GM12878 (cell line): ENCODE measurements around the gene GLRX5. TPM values are rescaled to one million over a fixed set of nuclear protein-coding genes. Genes with fewer than 3 reads are reported as not detected.

Experiments
- CBX3 ChIP-seq: fragments of 200-600 bp; sonication (generic); IDR thresholded peaks from 2 replicates; pipeline ENCODE4 v1.6.1; 2016; ENCODE audit warnings: low read depth, borderline replicate concordance
- CREB1 ChIP-seq: IDR thresholded peaks from 2 replicates; pipeline ENCODE4 v1.6.1; 2012; ENCODE audit warnings: low read depth, mild to moderate bottlenecking, inconsistent platforms
- EP300 ChIP-seq, 2 experiments: fragments of 150-350 bp in 1 of 2; IDR thresholded peaks; 2 replicates each; pipeline ENCODE4 v1.6.1; 2011 to 2012; ENCODE audit warnings: low read depth in 2 of 2, low read length in 2 of 2, borderline replicate concordance in 1 of 2, improper control_type of control experiment in 1 of 2, inconsistent platforms in 1 of 2; ENCODE audit not compliant: control insufficient read depth in 1 of 2
- FOXM1 ChIP-seq: IDR thresholded peaks from 2 replicates; pipeline ENCODE4 v1.6.1; 2012; ENCODE audit warnings: low read depth, mild to moderate bottlenecking, inconsistent platforms, low read length, moderate library complexity
- GATAD2B ChIP-seq: fragments of 450-650 bp; conservative IDR thresholded peaks from 2 replicates; pipeline ENCODE4 v1.6.1; 2017; ENCODE audit warnings: low read depth, mild to moderate bottlenecking, moderate library complexity
- MYB ChIP-seq: fragments of 150-350 bp; IDR thresholded peaks from 2 replicates; pipeline ENCODE4 v1.6.1; 2014; ENCODE audit warnings: mild to moderate bottlenecking, low read depth, low read length, borderline replicate concordance
- MYC ChIP-seq: IDR thresholded peaks from 2 replicates; pipeline ENCODE4 v1.6.1; 2011; ENCODE audit warnings: mild to moderate bottlenecking, low read length, moderate library complexity, inconsistent platforms; ENCODE audit not compliant: insufficient read depth, insufficient replicate concordance, insufficient read length, severe bottlenecking
- NR2C1 ChIP-seq: fragments of 450-650 bp; IDR thresholded peaks from 2 replicates; pipeline ENCODE4 v1.6.1; 2017; ENCODE audit warnings: antibody characterized with exemption, mild to moderate bottlenecking, moderate library complexity
- NR2C2 ChIP-seq: IDR thresholded peaks from 2 replicates; pipeline ENCODE4 v1.6.1; 2011; ENCODE audit warnings: borderline replicate concordance, low read depth; ENCODE audit not compliant: control insufficient read depth, insufficient read length
- POLR2A ChIP-seq: IDR thresholded peaks from 2 replicates; pipeline ENCODE4 v1.6.1; 2011; ENCODE audit warnings: low read depth, mild to moderate bottlenecking, low read length
- POU2F2 ChIP-seq: IDR thresholded peaks from 3 replicates; pipeline ENCODE4 v1.6.1; 2011; ENCODE audit warnings: low read depth, mild to moderate bottlenecking, low read length, borderline replicate concordance
- RAD21 ChIP-seq: IDR thresholded peaks from 2 replicates; pipeline ENCODE4 v1.6.1; 2011; ENCODE audit warnings: mild to moderate bottlenecking, low read depth, low read length, moderate library complexity; ENCODE audit not compliant: insufficient read depth
- RAD51 ChIP-seq: fragments of 450-650 bp; IDR thresholded peaks from 2 replicates; pipeline ENCODE4 v1.6.1; 2016; ENCODE audit warnings: moderate library complexity, mild to moderate bottlenecking, inconsistent platforms
- TBL1XR1 ChIP-seq: IDR thresholded peaks from 2 replicates; pipeline ENCODE4 v1.6.1; 2012; ENCODE audit warnings: low read depth, low read length, improper control_type of control experiment
- YY1 ChIP-seq: IDR thresholded peaks from 2 replicates; pipeline ENCODE4 v1.6.1; 2011; ENCODE audit warnings: low read depth, mild to moderate bottlenecking, low read length
- ZNF24 ChIP-seq: fragments of 450-650 bp; IDR thresholded peaks from 2 replicates; pipeline ENCODE4 v1.6.1; 2017; ENCODE audit warnings: antibody characterized with exemption, mild to moderate bottlenecking
- ZNF384 ChIP-seq: IDR thresholded peaks from 2 replicates; pipeline ENCODE4 v1.6.1; 2012; ENCODE audit warnings: low read depth, mild to moderate bottlenecking, low read length, improper control_type of control experiment, borderline replicate concordance
- ZNF622 ChIP-seq: fragments of 450-650 bp; IDR thresholded peaks from 2 replicates; pipeline ENCODE4 v1.6.1; 2017; ENCODE audit warnings: mild to moderate bottlenecking, inconsistent platforms
- polyA plus RNA-seq, 11 experiments: library from polyadenylated mRNA; depleted of rRNA in 4 of 11; unstranded in 6 of 11; stranded (reverse) in 5 of 11; fragments of >200 nt; fragmentation: Nextera tagmentation in 4 of 11; fragmentation: Illumina TruSeq in 1 of 11; extraction: Ambion mirVana in 4 of 11; extraction: Trizol in 1 of 11; gene quantifications; 1 replicate in 1 of 11; 2 replicates in 10 of 11; pipeline versions ENCODE4 v1.2.1 to v1.2.3, GENCODE V29; 2011 to 2016; ENCODE audit warnings: inconsistent platforms in 2 of 11, missing spikeins in 2 of 11, low read depth in 1 of 11
- total RNA-seq, 4 experiments: library from RNA; depleted of rRNA in 3 of 4; stranded (reverse); fragments of >200 nt in 3 of 4; fragmentation: Illumina TruSeq in 1 of 4; extraction: Trizol in 1 of 4; gene quantifications; 2 replicates each; pipeline versions ENCODE4 v1.2.1 to v1.2.3, GENCODE V29; 2013 to 2021
- TF ChIP-seq, protein P1 (sequence below): fragments of 450-650 bp; IDR thresholded peaks from 2 replicates; pipeline ENCODE4 v1.6.1; 2017; ENCODE audit warnings: mild to moderate bottlenecking
- TF ChIP-seq, protein P2 (sequence below): fragments of 450-650 bp; IDR thresholded peaks from 2 replicates; pipeline ENCODE4 v1.6.1; 2017; ENCODE audit warnings: borderline replicate concordance
- TF ChIP-seq, protein P3 (sequence below): IDR thresholded peaks from 2 replicates; pipeline ENCODE4 v1.6.1; 2011; ENCODE audit warnings: borderline replicate concordance, low read depth, mild to moderate bottlenecking, moderate library complexity, mixed read lengths, low read length; ENCODE audit not compliant: insufficient read depth; ENCODE audit errors: extremely low read length
- TF ChIP-seq, protein P4 (sequence below): IDR thresholded peaks from 2 replicates; pipeline ENCODE4 v1.6.1; 2012; ENCODE audit warnings: mild to moderate bottlenecking, low read depth, low read length

GLRX5 gene
- total and polyA plus RNA-seq, 10 of the 15 experiments (the other 5 are each of a cell fraction or from before 2014, with no cell fraction given), result 12.8 to 139 (median 55.4) TPM

DNA sequence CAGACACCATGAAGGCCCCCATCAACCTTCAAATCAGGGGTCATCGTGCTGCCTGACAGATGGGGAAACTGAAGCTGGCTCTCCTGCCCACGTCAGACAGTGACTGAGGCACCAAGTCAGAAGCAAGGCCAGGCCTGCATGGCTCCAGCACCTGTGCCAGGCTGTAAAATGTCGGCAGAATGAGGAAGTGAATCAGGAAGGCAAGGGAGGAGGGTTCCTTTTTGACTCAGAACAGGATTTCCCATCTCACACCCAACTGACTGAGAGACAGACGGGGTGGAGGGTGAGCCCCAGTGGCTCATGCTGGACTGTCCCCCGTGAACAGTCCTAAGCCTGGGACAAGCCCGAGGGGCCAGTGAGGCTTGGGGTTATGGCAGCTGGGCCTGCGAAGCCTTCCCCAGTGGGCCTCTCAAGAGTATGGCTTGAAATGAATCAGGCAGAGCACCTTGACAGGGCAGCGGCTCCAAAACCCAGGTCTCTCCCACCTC is 39.3 kb upstream of the GLRX5 start (continued):
- TF ChIP-seq MYC (peak; percentile 51), ZNF384 (no peak), ZNF622 (no peak), EP300 (IDR thresholded peaks at IDR 0.05; ENCODE audit: borderline replicate concordance in 1 of 2, control insufficient read depth in 1 of 2, low read depth in 2 of 2, low read length in 2 of 2) (peak; percentile 66 to 95), FOXM1 (peak; percentile 77; the same call in 1 of the 2 replicates), POLR2A (peak; percentile 66), RAD51 (no peak), YY1 (peak; percentile 94), CREB1 (peak; percentile 62; the same call in 1 of the 2 replicates), ZNF24 (peak; percentile 65), MYB (no peak), RAD21 (peak; percentile 17; the same call in 1 of the 2 replicates), TBL1XR1 (peak; percentile 77; the same call in 1 of the 2 replicates), POU2F2 (peak; percentile 70; the same call in 1 of the 3 replicates), NR2C2 (no peak), GATAD2B (peak; percentile 99), CBX3 (no peak), NR2C1 (no peak)
- TF ChIP-seq, protein P1, sequence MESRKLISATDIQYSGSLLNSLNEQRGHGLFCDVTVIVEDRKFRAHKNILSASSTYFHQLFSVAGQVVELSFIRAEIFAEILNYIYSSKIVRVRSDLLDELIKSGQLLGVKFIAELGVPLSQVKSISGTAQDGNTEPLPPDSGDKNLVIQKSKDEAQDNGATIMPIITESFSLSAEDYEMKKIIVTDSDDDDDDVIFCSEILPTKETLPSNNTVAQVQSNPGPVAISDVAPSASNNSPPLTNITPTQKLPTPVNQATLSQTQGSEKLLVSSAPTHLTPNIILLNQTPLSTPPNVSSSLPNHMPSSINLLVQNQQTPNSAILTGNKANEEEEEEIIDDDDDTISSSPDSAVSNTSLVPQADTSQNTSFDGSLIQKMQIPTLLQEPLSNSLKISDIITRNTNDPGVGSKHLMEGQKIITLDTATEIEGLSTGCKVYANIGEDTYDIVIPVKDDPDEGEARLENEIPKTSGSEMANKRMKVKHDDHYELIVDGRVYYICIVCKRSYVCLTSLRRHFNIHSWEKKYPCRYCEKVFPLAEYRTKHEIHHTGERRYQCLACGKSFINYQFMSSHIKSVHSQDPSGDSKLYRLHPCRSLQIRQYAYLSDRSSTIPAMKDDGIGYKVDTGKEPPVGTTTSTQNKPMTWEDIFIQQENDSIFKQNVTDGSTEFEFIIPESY, result no peak
- TF ChIP-seq, protein P2, sequence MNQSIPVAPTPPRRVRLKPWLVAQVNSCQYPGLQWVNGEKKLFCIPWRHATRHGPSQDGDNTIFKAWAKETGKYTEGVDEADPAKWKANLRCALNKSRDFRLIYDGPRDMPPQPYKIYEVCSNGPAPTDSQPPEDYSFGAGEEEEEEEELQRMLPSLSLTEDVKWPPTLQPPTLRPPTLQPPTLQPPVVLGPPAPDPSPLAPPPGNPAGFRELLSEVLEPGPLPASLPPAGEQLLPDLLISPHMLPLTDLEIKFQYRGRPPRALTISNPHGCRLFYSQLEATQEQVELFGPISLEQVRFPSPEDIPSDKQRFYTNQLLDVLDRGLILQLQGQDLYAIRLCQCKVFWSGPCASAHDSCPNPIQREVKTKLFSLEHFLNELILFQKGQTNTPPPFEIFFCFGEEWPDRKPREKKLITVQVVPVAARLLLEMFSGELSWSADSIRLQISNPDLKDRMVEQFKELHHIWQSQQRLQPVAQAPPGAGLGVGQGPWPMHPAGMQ, result no peak
- TF ChIP-seq, protein P3, sequence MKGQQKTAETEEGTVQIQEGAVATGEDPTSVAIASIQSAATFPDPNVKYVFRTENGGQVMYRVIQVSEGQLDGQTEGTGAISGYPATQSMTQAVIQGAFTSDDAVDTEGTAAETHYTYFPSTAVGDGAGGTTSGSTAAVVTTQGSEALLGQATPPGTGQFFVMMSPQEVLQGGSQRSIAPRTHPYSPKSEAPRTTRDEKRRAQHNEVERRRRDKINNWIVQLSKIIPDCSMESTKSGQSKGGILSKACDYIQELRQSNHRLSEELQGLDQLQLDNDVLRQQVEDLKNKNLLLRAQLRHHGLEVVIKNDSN, result no peak
- TF ChIP-seq, protein P4, sequence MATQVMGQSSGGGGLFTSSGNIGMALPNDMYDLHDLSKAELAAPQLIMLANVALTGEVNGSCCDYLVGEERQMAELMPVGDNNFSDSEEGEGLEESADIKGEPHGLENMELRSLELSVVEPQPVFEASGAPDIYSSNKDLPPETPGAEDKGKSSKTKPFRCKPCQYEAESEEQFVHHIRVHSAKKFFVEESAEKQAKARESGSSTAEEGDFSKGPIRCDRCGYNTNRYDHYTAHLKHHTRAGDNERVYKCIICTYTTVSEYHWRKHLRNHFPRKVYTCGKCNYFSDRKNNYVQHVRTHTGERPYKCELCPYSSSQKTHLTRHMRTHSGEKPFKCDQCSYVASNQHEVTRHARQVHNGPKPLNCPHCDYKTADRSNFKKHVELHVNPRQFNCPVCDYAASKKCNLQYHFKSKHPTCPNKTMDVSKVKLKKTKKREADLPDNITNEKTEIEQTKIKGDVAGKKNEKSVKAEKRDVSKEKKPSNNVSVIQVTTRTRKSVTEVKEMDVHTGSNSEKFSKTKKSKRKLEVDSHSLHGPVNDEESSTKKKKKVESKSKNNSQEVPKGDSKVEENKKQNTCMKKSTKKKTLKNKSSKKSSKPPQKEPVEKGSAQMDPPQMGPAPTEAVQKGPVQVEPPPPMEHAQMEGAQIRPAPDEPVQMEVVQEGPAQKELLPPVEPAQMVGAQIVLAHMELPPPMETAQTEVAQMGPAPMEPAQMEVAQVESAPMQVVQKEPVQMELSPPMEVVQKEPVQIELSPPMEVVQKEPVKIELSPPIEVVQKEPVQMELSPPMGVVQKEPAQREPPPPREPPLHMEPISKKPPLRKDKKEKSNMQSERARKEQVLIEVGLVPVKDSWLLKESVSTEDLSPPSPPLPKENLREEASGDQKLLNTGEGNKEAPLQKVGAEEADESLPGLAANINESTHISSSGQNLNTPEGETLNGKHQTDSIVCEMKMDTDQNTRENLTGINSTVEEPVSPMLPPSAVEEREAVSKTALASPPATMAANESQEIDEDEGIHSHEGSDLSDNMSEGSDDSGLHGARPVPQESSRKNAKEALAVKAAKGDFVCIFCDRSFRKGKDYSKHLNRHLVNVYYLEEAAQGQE, result no peak
